Glomerular endothelial cell (primary cell): Measurements from ENCODE around the gene AGRN. TPM values are rescaled to one million over a fixed set of nuclear protein-coding genes. Genes with fewer than 3 reads are reported as not detected.
"Not testable (repeated sequence)": the region's sequence is repeated elsewhere in the genome, so short reads cannot be mapped to it uniquely, and the experiment has no call there.

Experiments used
- DNase-seq: peaks from one replicate; pipeline ENCODE4 v3.0.0-alpha.2; 2011; ENCODE audit warnings: low read depth, low spot score; ENCODE audit errors: extremely low read depth
- total RNA-seq: library from RNA; depleted of rRNA; stranded (reverse); fragments of >200 nt; gene quantifications from 2 replicates; pipeline ENCODE4 v1.2.3, GENCODE V29; 2015

The AGRN gene
- total RNA-seq, 1 donor from 2014 or later = 382 TPM

DNA sequence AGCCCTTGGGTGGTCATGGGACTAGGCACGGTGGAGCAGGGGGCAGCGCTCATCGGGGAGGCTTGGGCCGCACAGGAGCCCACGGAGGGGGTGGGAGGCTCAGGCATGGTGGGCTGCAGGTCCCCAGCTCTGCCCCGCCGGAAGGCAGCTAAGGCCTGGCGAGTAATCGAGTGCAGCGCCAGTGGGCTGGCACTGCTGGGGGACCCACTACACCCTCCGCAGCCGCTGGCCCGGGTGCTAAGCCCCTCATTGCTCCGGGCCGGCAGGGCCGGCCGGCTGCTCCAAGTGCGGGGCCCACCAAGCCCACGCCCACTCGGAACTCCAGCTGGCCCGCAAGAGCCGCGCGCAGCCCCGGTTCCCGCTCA lies 1.6 kb upstream of the AGRN start:
- not testable (repeated sequence) for DNase-seq

DNA sequence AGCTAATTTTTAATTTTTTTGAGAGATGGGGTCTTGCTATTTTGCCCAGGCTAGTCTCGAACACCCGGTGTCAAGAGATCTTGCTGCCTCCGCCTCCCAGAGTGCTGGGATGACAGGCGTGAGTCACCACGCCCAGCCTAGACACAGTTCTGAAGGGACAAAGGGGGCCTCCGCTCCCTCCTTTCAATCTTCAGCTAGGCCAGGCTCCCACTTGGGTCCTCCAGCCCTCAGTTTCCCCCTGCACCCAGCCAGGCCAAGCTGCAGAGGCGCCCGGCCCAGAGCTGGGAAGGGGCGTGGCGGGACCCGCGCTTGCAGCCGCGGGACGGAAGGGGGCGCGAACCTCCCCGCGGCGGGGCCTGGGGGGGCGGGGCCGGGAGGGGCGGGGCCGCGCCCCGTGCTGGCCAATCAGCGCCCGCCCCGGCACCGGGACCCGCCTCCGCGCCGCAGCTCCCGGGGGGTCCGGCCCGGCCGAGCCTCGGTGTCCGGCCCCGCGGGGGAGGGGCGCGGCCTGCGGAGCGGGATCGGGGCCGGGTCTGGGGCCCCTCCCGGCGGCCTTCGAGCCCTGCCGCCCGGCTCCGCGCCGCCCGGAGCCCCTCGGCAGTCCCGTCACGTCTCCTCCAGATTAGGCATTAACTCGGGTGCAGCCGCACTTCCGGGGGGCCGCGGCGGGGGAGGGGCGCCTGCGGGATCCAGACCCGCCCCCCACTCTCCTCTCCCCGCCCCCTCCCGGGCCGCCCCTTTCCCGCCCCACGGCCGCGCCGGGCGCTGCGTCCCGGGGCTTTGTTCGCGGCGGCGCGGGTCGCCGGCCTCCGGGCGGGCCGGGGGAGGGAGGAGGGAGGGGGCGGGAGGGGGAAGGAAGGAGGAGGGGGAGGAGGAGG lies 559 bp upstream of the AGRN start:
- no peak for DNase-seq

DNA sequence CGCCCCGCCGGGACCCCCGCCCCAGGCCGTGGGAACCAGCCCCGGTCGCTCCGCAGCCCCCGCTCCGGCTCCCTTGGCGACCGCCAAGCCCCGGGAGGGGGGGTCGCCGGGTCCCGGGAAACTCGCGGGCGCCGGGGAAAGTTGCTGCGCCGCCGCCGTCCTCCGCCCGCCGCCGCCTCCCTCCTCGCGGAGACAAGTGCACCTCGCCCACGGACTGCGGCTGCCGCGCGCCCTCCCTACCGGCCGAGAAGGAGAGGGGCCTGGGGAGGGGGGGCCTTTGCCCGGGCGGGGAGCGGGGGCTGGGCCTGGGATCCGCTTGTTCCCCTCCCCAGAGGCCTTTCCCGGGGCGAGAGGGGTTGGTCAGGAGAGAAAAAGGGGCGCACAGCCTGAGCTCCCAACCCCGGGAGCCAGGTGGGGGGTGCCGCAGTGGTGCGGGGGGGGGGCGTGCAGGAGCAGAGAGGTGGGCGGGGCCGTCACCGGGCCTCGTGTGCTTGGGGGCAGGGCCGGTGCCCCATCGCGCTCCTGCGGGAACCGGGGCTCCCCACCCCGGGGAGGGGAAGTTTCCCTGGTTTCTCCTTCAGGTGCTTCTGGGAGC lies 592 bp downstream of the AGRN start:
- DNase-seq = no peak

DNA sequence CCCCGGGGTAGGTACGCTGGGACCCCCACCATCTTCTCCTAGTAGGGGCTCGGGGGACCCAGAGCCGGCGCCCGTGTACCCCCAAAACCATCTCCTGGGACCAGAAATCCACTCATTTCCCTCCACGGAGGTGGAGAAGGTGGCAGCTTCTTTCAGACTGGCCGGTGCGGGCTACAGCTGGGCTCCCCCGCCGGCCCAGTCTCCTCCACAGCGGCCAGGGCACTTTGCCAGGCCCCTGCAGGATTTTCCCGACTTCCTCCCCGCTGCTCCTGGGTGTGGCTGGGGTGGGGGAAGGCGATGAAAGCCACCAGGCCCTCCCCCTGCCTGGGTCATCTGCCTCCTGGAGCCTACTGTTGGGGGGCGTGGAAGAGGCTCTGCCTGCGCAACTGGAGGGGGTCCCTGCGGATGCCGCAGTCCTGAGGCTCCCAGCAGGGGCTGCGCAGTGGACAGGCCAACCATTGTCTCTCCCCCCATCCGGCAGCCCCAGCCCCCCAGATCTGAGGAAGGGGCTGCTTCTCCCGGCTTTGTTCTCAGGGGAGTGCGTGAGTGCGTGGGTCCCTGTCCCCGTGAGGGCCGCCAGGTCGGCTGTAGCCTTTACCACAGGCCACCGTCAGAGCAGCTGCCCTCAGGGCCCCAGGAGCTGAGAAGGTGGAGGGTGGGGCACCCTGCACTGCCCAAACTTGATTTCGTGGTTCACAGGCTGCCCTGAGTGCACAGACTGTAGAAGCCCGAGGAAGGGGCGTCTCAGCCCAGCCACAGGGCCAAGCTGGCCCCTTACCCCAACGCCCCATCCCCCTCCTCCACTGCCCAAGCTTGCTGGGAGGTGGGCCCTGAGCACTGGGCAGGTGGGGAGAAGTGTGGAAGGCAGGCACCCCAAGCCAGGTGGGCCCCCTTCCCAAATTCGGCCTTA lies 1.3 kb downstream of the AGRN start:
- no peak for DNase-seq

DNA sequence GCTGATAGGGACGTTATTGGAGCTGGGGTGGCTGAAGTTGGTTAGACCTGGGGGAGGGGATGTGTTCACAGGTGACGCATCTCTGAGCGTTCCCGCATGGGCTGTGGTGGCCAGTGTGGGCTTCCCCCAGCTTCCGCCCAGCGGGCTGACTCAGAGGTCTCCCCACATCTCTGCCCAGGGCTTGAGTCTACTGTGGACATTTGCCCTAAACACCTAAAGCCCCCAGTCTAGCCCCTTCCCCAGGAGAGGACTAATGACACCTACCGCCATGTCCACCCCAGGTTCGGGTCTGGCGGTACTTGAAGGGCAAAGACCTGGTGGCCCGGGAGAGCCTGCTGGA lies 2.0 kb downstream of the AGRN start:
- no peak for DNase-seq

DNA sequence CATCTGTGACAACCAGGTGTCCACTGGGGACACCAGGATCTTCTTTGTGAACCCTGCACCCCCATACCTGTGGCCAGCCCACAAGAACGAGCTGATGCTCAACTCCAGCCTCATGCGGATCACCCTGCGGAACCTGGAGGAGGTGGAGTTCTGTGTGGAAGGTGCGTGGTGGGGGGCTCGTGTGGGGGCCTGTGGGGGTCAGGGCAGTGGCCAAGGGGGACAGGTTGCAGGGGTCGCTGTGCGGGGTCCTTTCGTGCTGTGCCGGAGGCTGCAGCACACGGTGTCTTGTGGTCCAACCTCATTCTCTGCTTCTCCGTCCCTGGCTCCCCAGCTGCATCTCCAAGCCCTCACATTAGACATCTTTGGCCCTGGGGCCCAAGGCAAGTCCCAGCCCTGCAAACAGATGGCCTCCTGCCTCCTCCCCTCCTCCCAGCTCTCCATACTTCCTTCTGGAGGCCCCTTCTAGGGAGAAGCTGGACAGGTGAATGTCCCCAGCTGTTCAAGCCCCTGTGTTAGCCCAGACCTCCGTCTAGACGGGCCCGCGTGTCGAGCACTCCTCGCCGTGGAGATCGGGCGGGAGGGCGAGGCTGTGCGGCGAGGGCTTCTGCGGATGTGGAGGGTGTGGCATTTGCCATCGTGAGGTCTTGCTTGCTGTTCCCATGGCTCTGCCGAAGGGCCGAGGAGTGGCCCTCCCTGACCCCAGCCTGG lies 2.5 kb downstream of the AGRN start:
- DNase-seq = no peak

DNA sequence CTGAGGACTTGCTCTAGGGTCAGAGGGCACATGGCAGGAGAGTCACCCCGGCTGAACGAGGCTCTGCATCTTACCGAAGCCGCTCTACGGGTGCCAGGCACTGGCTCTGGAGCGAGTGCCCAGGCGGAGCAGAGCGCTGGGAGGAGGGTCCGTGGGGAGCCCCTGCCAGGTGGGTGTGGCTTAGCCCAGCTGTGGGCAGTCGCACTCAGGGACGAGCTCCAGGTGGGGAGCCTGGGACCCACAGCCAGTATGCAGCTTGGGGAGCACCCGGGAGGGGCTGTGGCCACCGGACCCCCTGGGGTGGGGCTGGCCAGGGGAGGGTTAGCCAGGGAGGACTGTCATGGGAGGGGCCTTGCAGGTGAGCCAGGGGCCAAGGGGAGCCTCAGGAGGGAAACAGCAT lies 3.8 kb downstream of the AGRN start:
- no peak for DNase-seq

DNA sequence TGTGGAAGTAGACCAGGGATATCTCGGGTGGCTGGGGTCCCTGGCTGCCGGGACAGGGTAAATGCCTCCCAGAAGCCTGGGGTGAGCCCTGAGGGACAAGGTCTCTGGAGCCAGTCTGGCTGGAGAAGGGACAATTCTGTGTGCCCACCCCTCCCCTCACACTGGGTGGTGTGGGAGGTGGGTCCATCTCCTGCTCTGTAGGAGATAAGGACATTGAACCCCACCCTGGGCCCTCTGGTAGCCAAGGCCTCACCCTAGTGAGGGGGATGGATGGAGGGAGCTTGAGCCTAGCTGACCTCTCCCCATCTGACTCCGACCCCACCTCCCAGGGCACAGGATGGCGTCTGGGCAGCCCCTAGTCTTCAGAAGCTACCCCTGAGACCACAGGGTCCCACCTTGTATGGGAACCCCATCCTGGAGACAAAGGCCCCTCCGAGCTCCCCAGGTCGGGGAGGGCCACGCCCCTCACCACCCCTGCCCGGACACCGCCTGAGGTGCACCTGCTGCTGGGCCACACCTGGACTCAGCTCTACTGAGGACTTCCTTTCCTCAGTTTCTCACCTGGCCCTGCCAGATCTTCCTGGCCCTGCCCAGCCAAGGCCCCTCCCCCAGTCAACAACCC lies 4.3 kb downstream of the AGRN start:
- no peak for DNase-seq

DNA sequence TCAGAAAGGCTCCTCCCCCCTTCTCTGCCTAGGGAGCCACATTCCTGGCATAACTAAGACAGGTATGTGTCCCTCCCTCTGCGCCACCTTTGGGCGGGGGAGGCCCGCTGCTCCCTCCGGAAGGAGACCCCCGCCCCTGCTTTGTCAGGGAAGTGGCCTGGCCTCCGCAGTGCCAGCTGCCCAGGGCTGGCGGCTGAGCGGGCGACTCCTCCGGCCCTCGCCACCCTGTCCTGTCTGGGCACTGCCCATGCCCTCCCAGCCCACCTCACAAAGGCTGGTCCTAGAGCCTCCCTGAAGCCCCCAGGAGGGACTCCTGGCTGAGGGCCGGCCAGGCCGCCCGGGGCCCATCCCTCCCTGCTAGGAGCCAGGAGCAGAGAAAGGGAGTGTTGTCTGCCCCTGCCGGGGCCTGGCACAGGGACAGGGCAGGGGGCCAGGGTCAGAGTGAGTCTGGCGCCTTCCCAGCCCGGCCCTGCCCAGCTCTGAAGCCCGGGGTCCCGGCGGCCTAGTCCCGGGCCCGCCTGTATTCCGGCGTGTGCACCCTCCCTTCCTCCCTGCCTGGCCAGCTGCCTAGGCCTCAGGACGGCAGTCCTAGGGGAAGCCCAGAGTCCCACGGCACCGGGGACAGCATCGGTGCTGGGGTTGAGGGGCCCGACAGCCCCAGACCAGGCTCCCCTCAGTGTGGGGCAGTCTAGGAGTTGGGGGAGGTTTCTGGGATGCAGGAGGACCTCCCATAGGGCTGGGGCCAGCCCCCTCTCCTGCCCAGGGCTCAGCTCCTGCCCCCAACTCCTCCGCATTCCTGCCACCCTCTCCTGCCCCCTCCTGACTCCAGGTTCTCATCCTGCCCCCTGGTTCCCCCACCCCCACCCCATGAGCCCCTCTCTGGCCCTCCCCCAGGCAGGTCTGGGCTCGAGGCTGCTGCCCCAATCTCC lies 5.1 kb downstream of the AGRN start:
- no peak for DNase-seq

DNA sequence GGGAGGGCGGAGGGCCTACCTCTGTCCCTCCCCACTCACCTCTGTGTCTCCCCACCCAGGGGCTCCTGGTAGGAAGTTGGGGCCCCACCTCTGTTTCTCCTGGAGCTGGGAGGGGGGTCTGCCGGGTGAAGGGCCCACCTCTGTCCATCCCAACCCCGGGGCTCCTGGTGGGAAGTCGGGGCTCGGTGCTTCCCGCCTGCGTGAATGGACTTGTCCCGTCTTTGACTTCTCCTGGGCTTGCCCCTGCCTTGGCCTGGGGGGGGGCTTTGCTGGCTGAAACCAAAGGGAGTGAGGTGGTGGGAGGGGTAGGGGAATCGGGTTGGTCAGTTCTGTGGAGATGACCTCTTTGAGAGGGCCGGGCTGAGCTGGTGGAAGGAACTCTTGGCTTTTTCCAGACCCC lies 5.8 kb downstream of the AGRN start:
- no peak for DNase-seq

DNA sequence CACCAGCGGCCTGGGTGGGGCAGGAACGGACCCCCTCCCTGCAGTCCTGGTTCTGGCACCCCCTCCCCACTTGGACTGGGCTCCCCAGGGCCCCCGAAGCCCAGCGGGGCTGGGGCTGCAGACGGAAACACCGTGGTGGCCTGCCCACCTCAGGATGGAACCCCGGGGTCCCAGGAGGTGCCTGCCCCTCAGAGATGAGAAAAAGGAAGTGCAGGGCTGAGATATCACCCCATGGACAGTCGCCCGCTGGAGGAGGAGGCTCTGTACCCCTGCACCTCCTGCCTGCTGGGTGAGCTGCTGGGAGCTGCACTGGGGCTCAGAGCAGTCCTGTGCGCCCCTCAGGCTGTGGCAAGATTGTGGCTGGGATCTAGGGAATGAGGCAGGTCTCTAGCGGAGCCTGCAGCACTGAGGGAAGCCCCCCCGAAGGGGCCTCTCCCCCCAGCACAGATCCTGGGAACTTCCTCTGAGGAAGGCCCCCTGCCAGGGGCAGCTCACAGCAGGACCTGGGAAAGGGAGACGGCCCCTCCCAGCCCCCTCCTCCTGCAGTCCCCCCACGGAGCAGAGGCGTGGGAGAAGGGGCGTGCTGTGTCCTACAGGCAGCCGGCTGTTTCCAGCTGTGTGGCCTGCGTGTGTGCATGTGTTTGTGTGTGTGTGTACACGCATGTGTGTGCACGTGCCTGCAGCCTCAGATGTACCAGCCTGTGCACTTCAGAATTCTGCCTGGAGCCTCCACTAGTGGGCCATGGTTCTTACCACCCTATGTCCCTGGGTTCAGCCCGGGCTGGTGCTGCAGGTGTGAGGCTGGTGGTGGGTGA lies 6.9 kb downstream of the AGRN start:
- no peak for DNase-seq

DNA sequence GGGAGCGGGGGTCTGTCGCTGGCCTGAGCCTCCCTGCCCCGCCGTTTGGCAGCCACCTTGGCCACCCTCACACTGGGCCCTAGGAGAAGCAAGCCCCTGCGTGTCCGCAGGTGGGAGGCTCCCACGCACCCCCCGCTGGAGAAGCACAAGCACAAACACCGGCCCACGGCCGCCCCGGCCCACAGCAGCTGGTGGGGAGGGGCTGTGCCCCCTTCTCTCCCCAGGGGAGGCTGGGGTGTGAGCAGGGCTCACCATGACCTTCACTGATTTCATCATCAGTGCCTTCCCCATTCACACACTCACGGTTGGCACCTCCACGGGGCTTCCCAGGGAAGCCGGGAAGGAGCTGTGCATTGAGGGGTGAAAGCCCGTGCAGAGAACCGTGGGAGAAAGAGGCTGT lies 7.9 kb downstream of the AGRN start:
- no peak for DNase-seq

DNA sequence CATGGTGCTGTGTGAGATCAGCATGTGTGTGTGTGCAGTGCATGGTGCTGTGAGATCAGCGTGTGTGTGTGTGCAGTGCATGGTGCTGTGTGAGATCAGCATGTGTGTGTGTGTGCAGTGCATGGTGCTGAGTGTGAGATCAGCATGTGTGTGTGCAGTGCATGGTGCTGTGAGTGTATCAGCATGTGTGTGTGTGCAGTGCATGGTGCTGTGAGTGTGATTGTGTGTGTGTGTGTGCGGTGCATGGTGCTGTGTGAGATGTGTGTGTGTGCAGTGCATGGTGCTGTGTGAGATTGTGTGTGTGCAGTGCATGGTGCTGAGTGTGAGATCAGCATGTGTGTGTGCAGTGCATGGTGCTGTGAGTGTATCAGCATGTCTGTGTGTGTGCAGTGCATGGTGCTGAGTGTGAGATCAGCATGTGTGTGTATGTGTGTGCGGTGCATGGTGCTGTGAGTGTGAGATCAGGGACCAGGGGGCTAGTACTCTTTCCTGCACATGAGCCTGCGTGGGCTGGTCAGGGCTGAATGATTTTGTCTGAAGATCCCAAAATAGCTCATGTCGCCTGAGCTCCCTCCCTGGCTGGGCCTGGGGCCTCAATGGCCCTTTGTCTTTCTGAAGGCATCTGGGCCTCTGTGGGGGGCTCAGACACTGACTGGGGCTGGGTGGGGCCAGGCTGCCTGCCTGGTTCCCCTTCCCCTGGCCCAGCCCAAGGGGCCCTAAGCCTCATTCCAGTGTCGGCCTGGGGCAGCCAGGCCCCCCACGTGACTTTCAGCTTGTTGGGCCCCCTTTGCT lies 11.1 kb downstream of the AGRN start:
- not testable (repeated sequence) for DNase-seq

DNA sequence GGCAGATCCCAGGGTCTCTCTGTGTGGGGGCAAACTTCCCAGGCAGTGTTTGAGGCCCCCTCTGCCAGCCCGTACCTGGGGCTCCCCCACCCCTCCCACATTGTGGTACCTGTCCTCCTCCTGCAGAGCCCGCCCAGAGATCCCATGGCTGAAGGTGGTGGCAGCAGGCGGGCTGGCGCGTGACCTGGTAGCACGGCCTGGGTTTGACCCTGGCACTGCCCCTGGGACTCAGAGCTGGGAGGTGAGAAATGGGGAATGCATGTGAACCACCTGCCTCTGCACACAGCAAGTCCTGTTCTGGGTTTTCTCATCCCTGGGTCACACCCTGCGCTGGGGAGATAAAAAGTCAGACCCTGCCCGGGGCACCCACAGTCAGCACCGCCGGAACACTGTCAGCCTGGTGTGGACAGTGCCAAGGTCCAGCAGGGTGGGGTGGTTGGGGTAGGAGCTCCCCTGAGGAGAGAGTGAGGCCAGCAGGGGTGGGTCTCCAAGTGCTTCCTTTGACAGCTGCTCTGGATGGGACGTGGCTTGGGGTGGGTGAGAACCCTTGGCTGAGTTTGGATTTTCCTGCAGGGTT lies 11.8 kb downstream of the AGRN start:
- DNase-seq = no peak

DNA sequence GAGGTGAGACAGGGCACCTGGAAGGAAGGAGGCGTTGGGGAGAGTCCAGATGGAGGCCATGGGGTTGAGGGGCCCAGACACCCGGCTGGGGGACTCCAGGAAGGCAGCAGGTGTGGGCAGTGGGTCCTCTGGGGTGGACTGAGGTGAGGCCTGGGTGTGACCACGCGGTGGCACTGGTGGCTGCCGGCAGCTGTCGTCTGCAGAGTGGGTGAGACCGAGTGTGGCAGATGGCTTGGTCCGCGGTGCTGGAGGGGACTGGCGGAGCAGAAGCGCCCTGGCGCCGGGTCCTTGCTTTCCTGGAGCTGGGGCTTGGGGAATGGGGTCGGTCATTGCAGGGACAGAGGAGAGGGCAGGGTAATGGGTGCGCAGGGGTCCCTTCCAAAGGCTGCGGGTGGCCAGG lies 12.5 kb downstream of the AGRN start:
- no peak for DNase-seq

DNA sequence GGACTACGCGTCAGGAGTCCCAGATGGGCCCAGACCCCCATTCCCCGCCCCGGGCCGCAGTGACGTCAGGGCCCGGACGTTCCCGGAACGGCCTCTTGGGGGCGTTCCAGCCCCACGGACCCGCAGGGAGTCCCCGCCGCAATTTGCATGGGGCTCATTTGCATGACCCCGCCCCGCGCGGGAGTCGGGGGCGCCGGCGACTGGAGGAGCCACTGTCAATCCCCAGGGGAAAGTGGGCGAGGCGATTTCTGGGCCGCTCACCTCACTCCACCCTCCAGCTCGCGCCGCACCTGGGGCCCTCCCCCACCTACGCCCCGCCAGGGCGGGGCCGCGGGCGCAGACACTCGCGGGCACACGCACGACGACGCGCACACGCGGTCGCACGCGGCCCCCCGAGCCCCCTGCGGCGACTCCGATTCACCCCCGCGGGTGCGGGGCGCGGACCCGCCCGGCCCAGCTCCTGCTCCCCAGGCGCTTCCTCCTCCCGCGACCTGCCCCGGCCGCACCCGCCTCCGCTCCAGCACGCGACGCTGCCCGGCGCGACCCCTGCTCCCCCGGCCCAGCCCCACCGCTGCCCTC lies 13.2 kb downstream of the AGRN start:
- DNase-seq = no peak
